Thyroid gland (tissue), 4 donors: Measurements from ENCODE around the gene SYNM. TPM values are rescaled to one million over a fixed set of nuclear protein-coding genes. Genes with fewer than 3 reads are reported as not detected.

ENCODE experiments used
- DNase-seq, 2 donors: peaks; one replicate each; pipeline ENCODE4 v3.0.0-alpha.2; 2019
- H3K27ac ChIP-seq, 3 donors: fragments of 200-600 bp; sonication (generic); 1 replicate in 2 of 3; 2 replicates in 1 of 3; pipeline ENCODE4 v1.5.1; 2016 to 2019; ENCODE audit warnings: mild to moderate bottlenecking in 1 of 3, moderate library complexity in 1 of 3
- H3K27me3 ChIP-seq: fragments of 200-600 bp; sonication (generic); one replicate; pipeline ENCODE4 v1.5.1; 2019
- H3K36me3 ChIP-seq, 2 donors: fragments of 200-600 bp; sonication (generic); one replicate each; pipeline ENCODE4 v1.5.1; 2016 to 2019
- H3K4me1 ChIP-seq, 2 donors: fragments of 200-600 bp; sonication (generic); one replicate each; pipeline ENCODE4 v1.5.1; 2017 to 2019
- H3K4me3 ChIP-seq, 3 donors: fragments of 200-600 bp; sonication (generic); replicated peaks in 1 of 3; 1 replicate in 2 of 3; 2 replicates in 1 of 3; pipeline ENCODE4 v1.5.1; 2016; ENCODE audit warnings: mild to moderate bottlenecking in 1 of 3
- H3K9me3 ChIP-seq: fragments of 200-600 bp; sonication (generic); one replicate; pipeline ENCODE4 v1.5.1; 2017
- POLR2A ChIP-seq, 2 donors: fragments of 450-650 bp; IDR thresholded peaks; one replicate each; pipeline ENCODE4 v1.6.1; 2017; ENCODE audit warnings: antibody characterized with exemption in 2 of 2, mild to moderate bottlenecking in 2 of 2, moderate library complexity in 1 of 2
- WGBS, 2 donors: methylation state at CpG; one replicate each; pipeline ENCODE4 v1.1.5; 2017; 5-methylcytosine and 5-hydroxymethylcytosine counted together
- intact Hi-C: fragments of 100-400 bp; cut with DNase I; formaldehyde crosslinking; loops from one replicate; pipeline ENCODE4 v1.15.1; 2023
- total RNA-seq, 4 donors: library from RNA; depleted of rRNA; stranded (reverse); fragments of >200 nt; gene quantifications; one replicate each; pipeline ENCODE4 v1.2.3, GENCODE V29; 2016
- TF ChIP-seq, protein P1 (sequence below), 6 experiments: fragments of 200-600 bp in 3 of 6; fragments of 450-650 bp in 3 of 6; sonication (generic) in 3 of 6; IDR thresholded peaks; one replicate each; pipeline ENCODE4 v1.5.1; 2016 to 2019; ENCODE audit warnings: antibody characterized with exemption in 6 of 6, mild to moderate bottlenecking in 2 of 6, inconsistent platforms in 1 of 6, moderate library complexity in 1 of 6

Gene SYNM
- total RNA-seq, 4 donors from 2014 or later, result 14.8 to 24.8 (median 21.5) TPM

GRCh38 chr15:99092554-99093172 is 12.2 kb upstream of the SYNM start:
- Histone ChIP-seq H3K9me3 (no peaks in the 10 kb centered on the region), H3K4me1 (no peaks in the 10 kb centered on the region), H3K36me3 (no peaks in the 10 kb centered on the region), H3K27me3 (no peaks in the 10 kb centered on the region), H3K27ac (no peak overlapping the region), H3K4me3 (no peak overlapping the region)
- 93 to 94% methylated on average over 13 of the region's 13 CpGs for WGBS, 2 donors
- no peak for DNase-seq
- no peak for TF ChIP-seq POLR2A (IDR thresholded peaks at IDR 0.05)
- TF ChIP-seq, protein P1, sequence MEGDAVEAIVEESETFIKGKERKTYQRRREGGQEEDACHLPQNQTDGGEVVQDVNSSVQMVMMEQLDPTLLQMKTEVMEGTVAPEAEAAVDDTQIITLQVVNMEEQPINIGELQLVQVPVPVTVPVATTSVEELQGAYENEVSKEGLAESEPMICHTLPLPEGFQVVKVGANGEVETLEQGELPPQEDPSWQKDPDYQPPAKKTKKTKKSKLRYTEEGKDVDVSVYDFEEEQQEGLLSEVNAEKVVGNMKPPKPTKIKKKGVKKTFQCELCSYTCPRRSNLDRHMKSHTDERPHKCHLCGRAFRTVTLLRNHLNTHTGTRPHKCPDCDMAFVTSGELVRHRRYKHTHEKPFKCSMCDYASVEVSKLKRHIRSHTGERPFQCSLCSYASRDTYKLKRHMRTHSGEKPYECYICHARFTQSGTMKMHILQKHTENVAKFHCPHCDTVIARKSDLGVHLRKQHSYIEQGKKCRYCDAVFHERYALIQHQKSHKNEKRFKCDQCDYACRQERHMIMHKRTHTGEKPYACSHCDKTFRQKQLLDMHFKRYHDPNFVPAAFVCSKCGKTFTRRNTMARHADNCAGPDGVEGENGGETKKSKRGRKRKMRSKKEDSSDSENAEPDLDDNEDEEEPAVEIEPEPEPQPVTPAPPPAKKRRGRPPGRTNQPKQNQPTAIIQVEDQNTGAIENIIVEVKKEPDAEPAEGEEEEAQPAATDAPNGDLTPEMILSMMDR (IDR thresholded peaks at IDR 0.05), result no peak
- intact Hi-C loops, result no loop called here

- Histone ChIP-seq H3K27me3 (no peaks in the 10 kb centered on the region), H3K4me1 (peaks cover 0 to 3% of the 10 kb centered on the region in 2 donors), H3K27ac (no peak overlapping the region), H3K4me3 (no peak overlapping the region), H3K36me3 (no peaks in the 10 kb centered on the region), H3K9me3 (no peaks in the 10 kb centered on the region)
- no peak for TF ChIP-seq POLR2A (IDR thresholded peaks at IDR 0.05)
- TF ChIP-seq, protein P1 (IDR thresholded peaks at IDR 0.05), result no peak
- intact Hi-C loops, result no loop called here
- 55 to 59% methylated on average over 3 of the region's 3 CpGs for WGBS, 2 donors
- DNase-seq, result no peak
Measured at GRCh38 chr15:99095626-99096025, 9.3 kb upstream of the SYNM start.

GRCh38 chr15:99096173-99096893 is 8.5 kb upstream of the SYNM start:
- H3K27me3 ChIP-seq, result no peaks in the 10 kb centered on the region
- no peaks in the 10 kb centered on the region for H3K9me3 ChIP-seq
- no peaks in the 10 kb centered on the region for H3K36me3 ChIP-seq
- peaks cover 0 to 3% of the 10 kb centered on the region in 2 donors for H3K4me1 ChIP-seq
- no peak for DNase-seq
- intact Hi-C loops, result no loop called here
- no peak for TF ChIP-seq POLR2A (IDR thresholded peaks at IDR 0.05)
- TF ChIP-seq, protein P1 (IDR thresholded peaks at IDR 0.05), result no peak
- WGBS, 2 donors, result 86 to 87% methylated on average over 10 to 11 of the region's 11 CpGs
- no peak overlapping the region for H3K4me3 ChIP-seq
- H3K27ac ChIP-seq, result no peak overlapping the region

GRCh38 chr15:99096894-99097426 is 7.9 kb upstream of the SYNM start:
- 87 to 88% methylated on average over 11 of the region's 11 CpGs for WGBS, 2 donors
- intact Hi-C loops, result no loop called here
- TF ChIP-seq, protein P1 (IDR thresholded peaks at IDR 0.05), result no peak
- TF ChIP-seq POLR2A (IDR thresholded peaks at IDR 0.05), result no peak
- DNase-seq, result no peak
- peaks cover 0 to 3% of the 10 kb centered on the region in 2 donors for H3K4me1 ChIP-seq
- no peaks in the 10 kb centered on the region for H3K27me3 ChIP-seq
- no peak overlapping the region for H3K27ac ChIP-seq
- no peak overlapping the region for H3K4me3 ChIP-seq
- no peaks in the 10 kb centered on the region for H3K36me3 ChIP-seq
- no peaks in the 10 kb centered on the region for H3K9me3 ChIP-seq
